Astrocyte (in vitro differentiated cells and primary cell): ENCODE data around the gene DNAJC11.

Source experiments
- CTCF ChIP-seq: IDR thresholded peaks from 2 replicates; pipeline ENCODE4 v1.5.1; 2011; ENCODE audit warnings: low read depth, mild to moderate bottlenecking, inconsistent platforms, low read length, moderate library complexity; ENCODE audit not compliant: insufficient read depth
- EZH2 ChIP-seq: IDR thresholded peaks from 2 replicates; pipeline ENCODE4 v1.6.1; 2012; ENCODE audit warnings: mild to moderate bottlenecking, low read length, inconsistent platforms; ENCODE audit not compliant: insufficient read depth

DNA sequence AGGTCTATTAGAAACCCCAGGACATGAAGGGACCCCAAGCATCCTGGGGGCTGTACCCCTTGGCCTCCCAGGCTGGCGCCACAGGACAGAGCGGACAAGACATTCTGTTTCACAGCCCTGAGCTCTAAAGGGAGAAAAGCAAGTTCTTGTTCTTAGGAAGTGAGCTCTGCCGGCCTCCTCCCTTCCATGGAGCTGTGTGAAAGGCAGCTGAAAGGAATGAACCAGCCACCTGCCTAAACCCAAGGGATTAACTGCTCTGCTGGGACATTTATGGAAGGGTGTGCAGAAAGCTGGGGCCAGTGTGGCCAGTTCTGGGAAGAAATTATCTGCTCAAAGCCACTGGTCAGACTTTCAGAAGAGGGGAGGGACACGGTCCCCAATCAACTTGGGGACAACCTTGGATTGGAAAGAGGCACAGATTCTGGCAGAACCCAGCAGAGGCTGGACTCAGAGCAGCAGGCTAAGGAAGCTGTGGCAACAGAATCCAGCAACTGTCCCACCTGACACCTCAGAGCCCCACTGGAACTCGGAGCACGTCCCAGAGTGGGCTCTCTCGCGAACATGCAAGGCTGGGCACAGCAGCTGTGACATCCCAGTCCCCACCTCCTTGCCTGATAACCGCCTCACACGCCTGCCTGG lies 101.1 kb downstream of the DNAJC11 start:
- TF ChIP-seq CTCF (no peak), EZH2 (no peak)
